Stimulated activated CD8-positive, alpha-beta memory T cell treated with anti-CD3 and anti-CD28 coated beads, Interleukin-4, amount 100 ng/mL, for 1 hour (primary cell): ENCODE data around the gene ITGB7.
"Not testable (repeated sequence)": the region's sequence is repeated elsewhere in the genome, so short reads cannot be mapped to it uniquely, and the experiment has no call there.

Source experiments
- DNase-seq, 2 donors: peaks; one replicate each; pipeline ENCODE4 v3.0.0-alpha.2; 2020; ENCODE audit warnings: low read depth in 2 of 2, low spot score in 1 of 2

Gene ITGB7

DNA sequence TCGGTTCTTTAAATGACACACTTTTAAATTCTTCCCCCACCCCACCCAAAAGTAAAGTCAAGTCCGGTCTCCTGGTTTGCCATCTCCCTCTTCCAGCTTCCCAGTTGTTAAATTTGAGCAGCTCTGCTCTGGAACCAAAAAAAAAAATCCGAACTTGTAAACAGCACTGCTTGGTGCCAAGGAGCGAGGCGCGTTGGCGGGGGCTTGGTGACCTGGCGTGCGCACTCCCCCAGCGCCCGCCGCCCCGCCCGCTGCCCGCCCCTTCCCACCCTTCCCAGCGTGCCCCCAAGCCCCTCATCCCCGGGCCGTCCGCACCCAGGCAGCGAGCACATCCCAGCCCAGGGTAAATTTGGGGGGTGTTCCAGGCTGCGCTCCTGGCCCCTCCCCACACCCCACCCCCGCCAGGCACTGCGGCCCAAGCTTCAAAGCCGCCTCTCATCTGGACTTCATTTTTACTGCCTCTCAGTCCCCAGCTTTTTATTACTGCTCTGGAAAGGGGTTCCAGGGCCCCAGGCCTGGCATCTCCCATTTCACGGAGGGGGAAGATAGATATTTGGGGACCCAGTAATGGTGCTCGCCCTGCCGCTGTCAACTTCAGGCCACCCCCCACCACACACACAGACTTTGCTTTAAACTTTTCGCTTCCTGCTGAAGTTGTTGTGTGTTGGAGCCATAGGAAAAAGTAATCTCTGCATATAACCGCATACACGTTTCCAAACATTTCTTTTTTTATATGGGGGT lies 11.7 kb upstream of the ITGB7 start:
- DNase-seq: no peak

DNA sequence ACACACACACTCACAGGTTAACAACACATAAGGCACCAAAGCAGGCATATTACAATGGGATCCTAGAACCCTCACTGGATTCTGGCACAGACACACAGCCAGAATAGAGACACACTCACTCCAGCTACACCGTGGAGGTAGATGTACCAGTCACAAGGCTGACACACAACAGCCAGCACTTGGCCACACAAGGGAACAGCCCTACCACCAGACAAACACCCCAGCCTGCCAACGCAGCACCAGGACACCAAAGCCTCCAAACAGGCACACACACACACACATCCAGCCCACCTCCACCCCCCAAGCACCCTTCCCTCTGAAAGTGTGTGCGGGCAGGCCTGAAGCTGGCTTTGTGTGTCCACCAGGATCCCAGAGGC lies 10.9 kb upstream of the ITGB7 start:
- no peak for DNase-seq

- DNase-seq: no peak
These were observed 10.2 kb upstream of the ITGB7 start for GRCh38 chr12:53217051-53217930.

DNA sequence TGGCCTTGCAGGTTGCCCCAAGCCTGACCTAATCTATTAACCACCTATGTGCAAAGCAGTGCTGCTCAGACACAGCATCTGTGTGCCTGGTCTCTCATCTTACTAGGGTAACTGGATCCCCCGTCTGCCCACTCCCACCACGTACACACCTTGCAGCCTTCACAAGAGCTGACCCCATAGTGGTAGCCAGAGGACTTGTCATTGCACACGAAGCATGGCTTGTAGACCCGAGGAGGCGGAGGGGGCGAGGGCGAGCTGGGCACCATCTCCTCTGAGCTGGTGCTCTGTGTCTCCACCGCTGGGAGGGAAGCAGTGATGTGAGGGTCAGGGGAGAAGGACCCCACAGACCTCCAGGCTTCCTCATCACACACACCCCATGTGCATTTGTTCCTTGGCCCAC lies 8.4 kb upstream of the ITGB7 start:
- DNase-seq: no peak

- DNase-seq: no peak
These were observed 7.8 kb upstream of the ITGB7 start for GRCh38 chr12:53214687-53215455.

- no peak for DNase-seq
These were observed 7.2 kb upstream of the ITGB7 start for GRCh38 chr12:53214221-53214620.

GRCh38 chr12:53213348-53213747 lies 6.3 kb upstream of the ITGB7 start:
- DNase-seq: peak; percentile 73 to 76

GRCh38 chr12:53212931-53213330 lies 5.9 kb upstream of the ITGB7 start:
- no peak for DNase-seq

- DNase-seq: no peak
These were observed 4.7 kb upstream of the ITGB7 start for GRCh38 chr12:53211476-53212381.

- DNase-seq: no peak
These were observed 3.8 kb upstream of the ITGB7 start for GRCh38 chr12:53210843-53211242.

GRCh38 chr12:53208877-53209463 lies 1.9 kb upstream of the ITGB7 start:
- DNase-seq: no peak

- DNase-seq: no peak
These were observed 1.4 kb upstream of the ITGB7 start for GRCh38 chr12:53208435-53208834.

DNA sequence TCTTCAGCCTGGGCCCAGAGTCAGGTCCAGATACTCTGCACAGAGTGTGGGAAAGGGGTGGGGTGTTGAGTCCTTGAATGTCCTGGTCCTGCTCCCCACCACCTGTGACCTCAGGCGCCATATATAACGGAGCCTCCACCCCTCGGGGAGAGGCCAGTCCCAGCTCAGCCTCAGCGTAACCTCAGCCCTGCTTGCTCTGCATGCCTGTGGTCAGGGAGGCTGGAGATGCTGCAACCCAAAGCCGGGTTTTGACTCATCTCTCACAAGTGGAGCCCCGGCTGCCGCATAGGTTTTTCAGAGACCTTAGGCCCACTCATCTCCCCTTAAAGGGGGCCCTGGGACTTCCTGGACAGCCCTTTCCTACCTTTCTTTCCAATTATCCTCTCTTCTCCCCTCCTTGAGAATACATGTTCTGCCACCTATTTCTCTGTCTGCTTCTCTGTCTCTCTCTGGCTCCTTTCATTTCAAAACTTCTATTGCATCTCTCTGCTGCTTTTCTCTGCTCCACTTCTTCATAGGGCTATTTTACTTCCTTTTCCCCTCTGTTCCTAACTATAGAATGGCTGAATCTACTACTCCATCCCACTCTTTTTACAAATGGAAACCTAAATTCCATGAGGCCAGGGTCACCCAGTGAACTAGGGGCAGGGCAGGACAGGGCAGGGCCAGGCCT lies 1.2 kb downstream of the ITGB7 start:
- peak; percentile 35 to 36 for DNase-seq

- no peak for DNase-seq
These were observed 2.7 kb downstream of the ITGB7 start for GRCh38 chr12:53204351-53204750.

- DNase-seq: not testable (repeated sequence)
These were observed 4.7 kb downstream of the ITGB7 start for GRCh38 chr12:53202316-53202715.

DNA sequence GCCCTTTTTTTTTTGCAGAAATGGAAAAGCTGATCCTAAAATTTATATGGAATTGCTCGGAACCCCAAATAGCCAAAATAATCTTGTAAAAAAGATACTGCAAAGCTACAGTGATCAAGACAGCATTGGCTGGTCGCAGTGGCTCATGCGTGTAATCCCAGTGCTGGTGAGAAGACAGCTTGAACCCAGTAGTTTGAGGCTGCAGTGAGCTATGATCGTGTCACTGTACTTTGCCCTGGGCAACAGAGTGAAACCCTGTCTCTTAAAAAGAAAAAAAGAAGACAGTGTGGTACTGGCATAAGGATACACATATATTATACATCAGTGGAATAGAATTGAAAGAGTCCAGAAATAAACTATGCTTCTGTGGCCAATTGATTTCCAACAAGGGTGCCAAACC lies 5.4 kb downstream of the ITGB7 start:
- DNase-seq: no peak

GRCh38 chr12:53201177-53201541 lies 5.9 kb downstream of the ITGB7 start:
- DNase-seq: no peak

- no peak for DNase-seq
These were observed 6.4 kb downstream of the ITGB7 start for GRCh38 chr12:53200458-53201176.

GRCh38 chr12:53200107-53200457 lies 7.0 kb downstream of the ITGB7 start:
- no peak for DNase-seq
